ENCODE results near the gene MT2A. TPM values are rescaled to one million over a fixed set of nuclear protein-coding genes. Genes with fewer than 3 reads are reported as not detected.

Gene MT2A
- total and polyA plus RNA-seq, 2 of the 13 experiments (the other 11 are each of a cell fraction or from before 2014, with no cell fraction given), result 135 to 371 TPM

GRCh38 chr16:56637814-56638750, 29.7 kb downstream of the MT2A start, which contains the start of gene MT1A (continued):
- TF ChIP-seq ZNF687 (CRISPR knock-in tag; IDR thresholded peaks at IDR 0.05) (peak; percentile 77), ZNF30 (CRISPR knock-in tag; IDR thresholded peaks at IDR 0.05) (no peak), ERF (CRISPR knock-in tag; IDR thresholded peaks at IDR 0.05) (peak; percentile 50; the same call in 1 of the 2 replicates), RFX1 (IDR thresholded peaks at IDR 0.05) (no peak), ZFY (CRISPR knock-in tag; IDR thresholded peaks at IDR 0.05) (peak; percentile 37; the same call in 1 of the 2 replicates), NR2F6 (IDR thresholded peaks at IDR 0.05) (no peak), NR2F6 (CRISPR knock-in tag; IDR thresholded peaks at IDR 0.05) (peak; percentile 77), NCOA2 (CRISPR knock-in tag; IDR thresholded peaks at IDR 0.05) (no peak), XBP1 (CRISPR knock-in tag; IDR thresholded peaks at IDR 0.05) (no peak), ZNF768 (CRISPR knock-in tag; IDR thresholded peaks at IDR 0.05) (0 out of 2 replicates have a peak, but pooled peaks have one; percentile 21), ZNF354B (CRISPR knock-in tag; IDR thresholded peaks at IDR 0.05) (0 out of 2 replicates have a peak, but pooled peaks have one; percentile 25), POGZ (CRISPR knock-in tag; IDR thresholded peaks at IDR 0.05) (peak; percentile 57; the same call in 1 of the 2 replicates), LBX2 (CRISPR knock-in tag; IDR thresholded peaks at IDR 0.05; ENCODE audit: borderline replicate concordance) (no peak), DNMT1 (CRISPR knock-in tag; IDR thresholded peaks at IDR 0.05) (0 out of 2 replicates have a peak, but pooled peaks have one; percentile 54), ZNF263 (CRISPR knock-in tag; IDR thresholded peaks at IDR 0.05) (peak; percentile 81), PCBP2 (optimal IDR thresholded peaks at IDR 0.05; ENCODE audit: low read depth, low read length, poor library complexity, severe bottlenecking) (no peak), HDAC1 (CRISPR knock-in tag; IDR thresholded peaks at IDR 0.05) (peak; percentile 26; the same call in 1 of the 2 replicates), HNF4A (CRISPR knock-in tag; IDR thresholded peaks at IDR 0.05) (peak; percentile 56), FOSL1 (CRISPR knock-in tag; IDR thresholded peaks at IDR 0.05; ENCODE audit: borderline replicate concordance) (no peak), MBD4 (IDR thresholded peaks at IDR 0.05; ENCODE audit: borderline replicate concordance, low read length) (no peak), ZNF782 (CRISPR knock-in tag; IDR thresholded peaks at IDR 0.05; ENCODE audit: borderline replicate concordance) (no peak), CENPX (CRISPR knock-in tag; IDR thresholded peaks at IDR 0.05) (no peak), HIVEP1 (CRISPR knock-in tag; IDR thresholded peaks at IDR 0.05) (0 out of 2 replicates have a peak, but pooled peaks have one; percentile 28)
- TF ChIP-seq, protein P1, sequence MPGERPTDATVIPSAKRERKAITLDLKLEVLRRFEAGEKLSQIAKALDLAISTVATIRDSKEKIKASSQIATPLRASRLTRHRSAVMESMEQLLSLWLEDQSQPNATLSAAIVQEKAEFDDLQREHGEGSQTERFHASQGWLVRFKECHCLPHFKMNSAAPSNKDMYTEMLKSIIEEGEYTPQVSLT (CRISPR knock-in tag; IDR thresholded peaks at IDR 0.05; ENCODE audit: borderline replicate concordance, low read depth), result no peak
- TF ChIP-seq, protein P2, sequence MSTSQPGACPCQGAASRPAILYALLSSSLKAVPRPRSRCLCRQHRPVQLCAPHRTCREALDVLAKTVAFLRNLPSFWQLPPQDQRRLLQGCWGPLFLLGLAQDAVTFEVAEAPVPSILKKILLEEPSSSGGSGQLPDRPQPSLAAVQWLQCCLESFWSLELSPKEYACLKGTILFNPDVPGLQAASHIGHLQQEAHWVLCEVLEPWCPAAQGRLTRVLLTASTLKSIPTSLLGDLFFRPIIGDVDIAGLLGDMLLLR (CRISPR knock-in tag; IDR thresholded peaks at IDR 0.05), result 0 out of 2 replicates have a peak, but pooled peaks have one; percentile 49
